ENCODE data around the gene NTM.

The NTM gene

DNA sequence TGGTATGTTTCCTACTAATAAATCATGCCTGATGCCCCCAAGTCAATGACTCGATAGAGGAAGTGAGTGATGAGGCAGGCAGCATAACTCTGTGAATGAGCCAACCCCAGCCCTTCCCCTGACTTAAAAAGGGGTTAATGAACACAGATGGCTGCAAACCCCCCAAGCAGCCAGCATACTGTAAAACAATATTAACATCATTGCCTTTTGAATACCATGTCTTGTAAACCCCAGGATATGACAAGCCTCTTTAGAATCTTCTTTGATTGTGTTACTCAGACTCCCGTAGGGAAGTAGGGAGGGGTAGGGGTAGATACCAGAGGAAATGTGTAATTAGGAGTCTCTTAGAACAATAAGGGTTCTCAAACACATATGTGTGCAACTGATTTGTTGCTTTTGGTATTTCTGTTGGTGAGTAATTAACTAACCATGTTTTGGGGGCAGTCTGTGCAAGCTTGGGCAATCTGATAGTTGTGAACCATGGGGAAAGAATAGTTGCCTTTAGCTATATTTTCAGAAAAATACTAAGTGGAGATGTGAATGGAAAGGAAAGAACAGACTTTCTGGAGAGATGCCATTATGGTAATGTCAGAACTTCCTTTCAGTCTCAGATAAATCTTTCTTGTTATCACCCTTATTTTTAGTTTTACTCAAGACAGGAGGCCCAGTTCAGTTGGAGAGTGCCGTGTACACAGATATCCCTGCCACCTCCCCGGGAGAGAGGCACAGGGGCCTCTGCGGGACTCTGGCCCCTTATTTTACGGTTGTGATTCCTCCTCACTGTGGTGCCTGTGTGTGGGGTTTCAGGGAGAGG is 701.8 kb downstream of the NTM start:
- Histone ChIP-seq H3K36me3 (ENCODE audit: control insufficient read depth, insufficient read depth, low read length) (no peaks in the 10 kb centered on the region), H3K79me2 (no peaks in the 10 kb centered on the region), H3K27ac (no peak overlapping the region), H3K9me3 (ENCODE audit: control insufficient read depth, low read length) (no peaks in the 10 kb centered on the region), H3K4me1 (no peaks in the 10 kb centered on the region), H3K4me3 (ENCODE audit: low read depth, low read length) (no peak overlapping the region), H3K4me2 (ENCODE audit: low read length) (no peak overlapping the region), H3K9ac (no peak overlapping the region), H2AFZ (no peak overlapping the region), H3K27me3 (ENCODE audit: control insufficient read depth, insufficient read depth, low read length) (no peaks in the 10 kb centered on the region)
- TF ChIP-seq, protein P1, sequence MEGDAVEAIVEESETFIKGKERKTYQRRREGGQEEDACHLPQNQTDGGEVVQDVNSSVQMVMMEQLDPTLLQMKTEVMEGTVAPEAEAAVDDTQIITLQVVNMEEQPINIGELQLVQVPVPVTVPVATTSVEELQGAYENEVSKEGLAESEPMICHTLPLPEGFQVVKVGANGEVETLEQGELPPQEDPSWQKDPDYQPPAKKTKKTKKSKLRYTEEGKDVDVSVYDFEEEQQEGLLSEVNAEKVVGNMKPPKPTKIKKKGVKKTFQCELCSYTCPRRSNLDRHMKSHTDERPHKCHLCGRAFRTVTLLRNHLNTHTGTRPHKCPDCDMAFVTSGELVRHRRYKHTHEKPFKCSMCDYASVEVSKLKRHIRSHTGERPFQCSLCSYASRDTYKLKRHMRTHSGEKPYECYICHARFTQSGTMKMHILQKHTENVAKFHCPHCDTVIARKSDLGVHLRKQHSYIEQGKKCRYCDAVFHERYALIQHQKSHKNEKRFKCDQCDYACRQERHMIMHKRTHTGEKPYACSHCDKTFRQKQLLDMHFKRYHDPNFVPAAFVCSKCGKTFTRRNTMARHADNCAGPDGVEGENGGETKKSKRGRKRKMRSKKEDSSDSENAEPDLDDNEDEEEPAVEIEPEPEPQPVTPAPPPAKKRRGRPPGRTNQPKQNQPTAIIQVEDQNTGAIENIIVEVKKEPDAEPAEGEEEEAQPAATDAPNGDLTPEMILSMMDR (IDR thresholded peaks at IDR 0.05), result no peak

DNA sequence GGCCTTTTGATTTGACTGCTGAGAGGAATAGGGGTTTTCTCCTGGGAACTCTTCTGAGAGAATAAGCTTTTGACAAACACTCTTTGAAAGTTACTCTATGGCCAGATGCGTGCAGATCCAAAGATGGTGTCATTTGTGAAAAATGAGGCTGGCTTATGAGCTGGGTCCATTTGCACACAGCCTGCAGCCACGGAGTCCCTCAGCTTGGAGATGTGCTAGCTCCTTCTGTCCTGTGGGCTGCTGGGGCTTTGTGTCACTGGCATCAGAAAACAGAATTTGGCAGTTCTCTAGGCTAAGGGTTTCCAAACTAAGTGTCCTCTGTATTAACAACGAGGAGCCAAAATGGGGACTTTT is 702.4 kb downstream of the NTM start:
- Histone ChIP-seq H3K36me3 (ENCODE audit: control insufficient read depth, insufficient read depth, low read length) (no peaks in the 10 kb centered on the region), H3K27me3 (ENCODE audit: control insufficient read depth, insufficient read depth, low read length) (no peaks in the 10 kb centered on the region), H3K79me2 (no peaks in the 10 kb centered on the region), H3K4me2 (ENCODE audit: low read length) (no peak overlapping the region), H3K4me1 (no peaks in the 10 kb centered on the region), H3K27ac (no peak overlapping the region), H3K9ac (no peak overlapping the region), H3K9me3 (ENCODE audit: control insufficient read depth, low read length) (no peaks in the 10 kb centered on the region), H3K4me3 (ENCODE audit: low read depth, low read length) (no peak overlapping the region), H2AFZ (no peak overlapping the region)
- TF ChIP-seq, protein P1 (IDR thresholded peaks at IDR 0.05), result no peak

DNA sequence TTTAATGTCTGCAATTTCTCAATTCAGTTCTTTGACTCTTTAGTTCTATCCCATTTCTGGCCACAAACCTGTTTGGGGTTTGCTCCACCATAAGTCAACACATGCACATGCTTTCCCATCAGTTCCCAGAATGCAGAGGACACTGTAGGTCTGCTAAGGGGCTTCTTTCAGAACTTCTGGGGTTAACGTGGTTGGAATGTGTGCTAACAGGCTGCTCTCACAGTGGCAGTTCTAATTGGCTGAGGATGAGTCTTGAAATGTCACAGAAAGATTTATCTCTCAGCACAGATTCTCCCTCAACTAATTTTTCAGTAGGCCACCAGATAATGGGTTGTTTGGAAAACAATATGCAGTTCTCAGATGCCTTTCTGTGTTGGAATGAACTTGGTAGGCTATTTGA is 703.4 kb downstream of the NTM start:
- Histone ChIP-seq H3K4me2 (ENCODE audit: low read length) (no peak overlapping the region), H3K36me3 (ENCODE audit: control insufficient read depth, insufficient read depth, low read length) (no peaks in the 10 kb centered on the region), H3K79me2 (no peaks in the 10 kb centered on the region), H3K4me3 (ENCODE audit: low read depth, low read length) (no peak overlapping the region), H2AFZ (no peak overlapping the region), H3K4me1 (no peaks in the 10 kb centered on the region), H3K27me3 (ENCODE audit: control insufficient read depth, insufficient read depth, low read length) (no peaks in the 10 kb centered on the region), H3K27ac (no peak overlapping the region), H3K9me3 (ENCODE audit: control insufficient read depth, low read length) (no peaks in the 10 kb centered on the region), H3K9ac (no peak overlapping the region)
- TF ChIP-seq, protein P1 (IDR thresholded peaks at IDR 0.05), result no peak

DNA sequence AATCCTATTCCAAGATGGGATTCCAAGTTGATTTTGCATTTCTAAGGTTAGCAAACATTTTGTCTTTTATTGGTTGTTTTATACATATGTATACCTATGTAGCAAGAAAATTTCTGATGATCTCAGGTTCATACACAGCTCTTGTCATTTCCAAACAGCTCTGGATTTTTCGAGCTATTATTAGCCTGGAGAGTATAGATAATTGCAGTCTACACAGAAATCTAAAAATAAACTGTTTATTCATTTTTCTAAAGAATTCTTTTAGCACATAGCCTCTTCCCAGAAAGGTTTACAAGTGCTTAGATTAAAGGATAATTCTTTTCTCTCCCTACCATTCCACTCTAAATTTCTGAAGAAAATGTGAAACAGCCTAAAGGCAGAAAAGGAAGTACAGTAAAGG is 705.0 kb downstream of the NTM start:
- Histone ChIP-seq H3K4me1 (no peaks in the 10 kb centered on the region), H3K27me3 (ENCODE audit: control insufficient read depth, insufficient read depth, low read length) (no peaks in the 10 kb centered on the region), H3K9ac (no peak overlapping the region)

More for the DNA sequence above, 705.0 kb downstream of the NTM start:
- TF ChIP-seq, protein P1 (IDR thresholded peaks at IDR 0.05), result no peak
- Histone ChIP-seq H3K9me3 (ENCODE audit: control insufficient read depth, low read length) (no peaks in the 10 kb centered on the region), H3K27ac (no peak overlapping the region), H3K4me3 (ENCODE audit: low read depth, low read length) (no peak overlapping the region), H2AFZ (no peak overlapping the region), H3K4me2 (ENCODE audit: low read length) (no peak overlapping the region), H3K79me2 (peaks cover 2% of the 10 kb centered on the region), H3K36me3 (ENCODE audit: control insufficient read depth, insufficient read depth, low read length) (no peaks in the 10 kb centered on the region)

All from parathyroid adenoma (tissue), 2 donors.